ENCODE measurements around the gene PSTPIP1. TPM values are rescaled to one million over a fixed set of nuclear protein-coding genes. Genes with fewer than 3 reads are reported as not detected.

The PSTPIP1 gene
- total RNA-seq, 1 experiment from 2014 or later: not detected

- H3K36me3 ChIP-seq (ENCODE audit: low read depth, low read length): no peaks in the 10 kb centered on the region
- no peak overlapping the region for H3K9ac ChIP-seq (ENCODE audit: low read length)
- DNase-seq (no peak), ATAC-seq (no peak)
- BruUV-seq (replicated peaks): no TSS peak
- H2AFZ ChIP-seq (ENCODE audit: low read length): no peak overlapping the region
- ChIA-PET POLR2A (ENCODE audit: unreplicated experiment) (no interaction called here), CTCF (no interaction called here)
- H4K20me1 ChIP-seq (ENCODE audit: low read length): no peaks in the 10 kb centered on the region
- TF ChIP-seq EZH2 (IDR thresholded peaks at IDR 0.05; ENCODE audit: low read length, unreplicated experiment): no peak
- no peak for TF ChIP-seq EZH2phosphoT487 (IDR thresholded peaks at IDR 0.05; ENCODE audit: borderline replicate concordance, low read length)
- TF ChIP-seq CTCF (conservative IDR thresholded peaks at IDR 0.05; ENCODE audit: low read depth, low read length): no peak
- no peak overlapping the region for H3K4me2 ChIP-seq (ENCODE audit: low read length)
- no peaks in the 10 kb centered on the region for H3K9me2 ChIP-seq (replicated peaks; ENCODE audit: low read length)
- H3K27ac ChIP-seq (ENCODE audit: low read length): no peak overlapping the region
- intact Hi-C loops (cut with micrococcal nuclease): no loop called here
- no peaks in the 10 kb centered on the region for H3K27me3 ChIP-seq (ENCODE audit: low read length)
- no peaks in the 10 kb centered on the region for H3F3A ChIP-seq (ENCODE audit: low read length, unreplicated experiment)
- no peaks in the 10 kb centered on the region for H3K4me1 ChIP-seq (ENCODE audit: insufficient read depth, low read length)
- no peaks in the 10 kb centered on the region for H3K79me2 ChIP-seq (ENCODE audit: low read length)
- H3K9me3 ChIP-seq (ENCODE audit: low read length): no peaks in the 10 kb centered on the region
- H3K4me3 ChIP-seq (ENCODE audit: low read length): no peak overlapping the region
Measured at GRCh38 chr15:77027111-77027696, 32.3 kb downstream of the PSTPIP1 start.

GRCh38 chr15:77027697-77028450 lies 32.9 kb downstream of the PSTPIP1 start:
- no peak for ATAC-seq
- Histone ChIP-seq H3K36me3 (ENCODE audit: low read depth, low read length) (no peaks in the 10 kb centered on the region), H3K27ac (ENCODE audit: low read length) (no peak overlapping the region), H3K9me2 (replicated peaks; ENCODE audit: low read length) (no peaks in the 10 kb centered on the region), H3K9ac (ENCODE audit: low read length) (no peak overlapping the region), H3K79me2 (ENCODE audit: low read length) (no peaks in the 10 kb centered on the region), H2AFZ (ENCODE audit: low read length) (no peak overlapping the region), H3K9me3 (ENCODE audit: low read length) (no peaks in the 10 kb centered on the region), H3K4me3 (ENCODE audit: low read length) (no peak overlapping the region), H4K20me1 (ENCODE audit: low read length) (no peaks in the 10 kb centered on the region), H3F3A (ENCODE audit: low read length, unreplicated experiment) (no peaks in the 10 kb centered on the region), H3K4me2 (ENCODE audit: low read length) (no peak overlapping the region), H3K27me3 (ENCODE audit: low read length) (no peaks in the 10 kb centered on the region), H3K4me1 (ENCODE audit: insufficient read depth, low read length) (no peaks in the 10 kb centered on the region)
- no peak for DNase-seq
- POLR2A ChIA-PET (ENCODE audit: unreplicated experiment): no interaction called here
- BruUV-seq (replicated peaks): no TSS peak
- no peak for TF ChIP-seq EZH2phosphoT487 (IDR thresholded peaks at IDR 0.05; ENCODE audit: borderline replicate concordance, low read length)
- TF ChIP-seq CTCF (conservative IDR thresholded peaks at IDR 0.05; ENCODE audit: low read depth, low read length): no peak
- TF ChIP-seq EZH2 (IDR thresholded peaks at IDR 0.05; ENCODE audit: low read length, unreplicated experiment): no peak
- CTCF ChIA-PET: no interaction called here
- intact Hi-C loops (cut with micrococcal nuclease): no loop called here
